ENCODE data around the gene FIGNL2.
"Not testable (repeated sequence)": the region's sequence is repeated elsewhere in the genome, so short reads cannot be mapped to it uniquely, and the experiment has no call there.

Gene FIGNL2

GRCh38 chr12:51815571-51815970 is 32.9 kb downstream of the FIGNL2 start:
- H3K36me3 ChIP-seq (ENCODE audit: control insufficient read depth, insufficient read depth, low read length) = no peaks in the 10 kb centered on the region
- peaks cover 3% of the 10 kb centered on the region for H3K27me3 ChIP-seq (ENCODE audit: control insufficient read depth, insufficient read depth, low read length)
- H3K4me3 ChIP-seq (ENCODE audit: low read length) = no peak overlapping the region
- H3K9ac ChIP-seq (ENCODE audit: low read length) = no peak overlapping the region
- H3K4me1 ChIP-seq (ENCODE audit: control insufficient read depth, insufficient read depth, low read length) = peaks cover 23% of the 10 kb centered on the region
- H3K9me3 ChIP-seq (ENCODE audit: control insufficient read depth, low read length) = no peaks in the 10 kb centered on the region

GRCh38 chr12:51814311-51815088 is 34.0 kb downstream of the FIGNL2 start:
- Histone ChIP-seq H3K9me3 (ENCODE audit: control insufficient read depth, low read length) (no peaks in the 10 kb centered on the region), H3K27me3 (ENCODE audit: control insufficient read depth, insufficient read depth, low read length) (peaks cover 3% of the 10 kb centered on the region), H3K4me3 (ENCODE audit: low read length) (peak overlapping the region; percentile 60), H3K36me3 (ENCODE audit: control insufficient read depth, insufficient read depth, low read length) (no peaks in the 10 kb centered on the region), H3K9ac (ENCODE audit: low read length) (peak overlapping the region; percentile 92), H3K4me1 (ENCODE audit: control insufficient read depth, insufficient read depth, low read length) (peaks cover 14% of the 10 kb centered on the region)

- no peaks in the 10 kb centered on the region for H3K36me3 ChIP-seq (ENCODE audit: control insufficient read depth, insufficient read depth, low read length)
- no peak overlapping the region for H3K4me3 ChIP-seq (ENCODE audit: low read length)
- H3K9ac ChIP-seq (ENCODE audit: low read length) = peak overlapping the region; percentile 92
- H3K27me3 ChIP-seq (ENCODE audit: control insufficient read depth, insufficient read depth, low read length) = peaks cover 3% of the 10 kb centered on the region
- H3K4me1 ChIP-seq (ENCODE audit: control insufficient read depth, insufficient read depth, low read length) = peaks cover 14% of the 10 kb centered on the region
- no peaks in the 10 kb centered on the region for H3K9me3 ChIP-seq (ENCODE audit: control insufficient read depth, low read length)
Observed at GRCh38 chr12:51813931-51814310, 34.6 kb downstream of the FIGNL2 start.

- Histone ChIP-seq H3K4me3 (ENCODE audit: low read length) (no peak overlapping the region), H3K36me3 (ENCODE audit: control insufficient read depth, insufficient read depth, low read length) (no peaks in the 10 kb centered on the region), H3K9me3 (ENCODE audit: control insufficient read depth, low read length) (no peaks in the 10 kb centered on the region), H3K4me1 (ENCODE audit: control insufficient read depth, insufficient read depth, low read length) (peaks cover 14% of the 10 kb centered on the region), H3K9ac (ENCODE audit: low read length) (no peak overlapping the region), H3K27me3 (ENCODE audit: control insufficient read depth, insufficient read depth, low read length) (peaks cover 3% of the 10 kb centered on the region)
Observed at GRCh38 chr12:51812871-51813270, 35.6 kb downstream of the FIGNL2 start.

- Histone ChIP-seq H3K9me3 (ENCODE audit: control insufficient read depth, low read length) (no peaks in the 10 kb centered on the region), H3K36me3 (ENCODE audit: control insufficient read depth, insufficient read depth, low read length) (no peaks in the 10 kb centered on the region), H3K4me3 (ENCODE audit: low read length) (no peak overlapping the region), H3K4me1 (ENCODE audit: control insufficient read depth, insufficient read depth, low read length) (peaks cover 14% of the 10 kb centered on the region), H3K9ac (ENCODE audit: low read length) (no peak overlapping the region), H3K27me3 (ENCODE audit: control insufficient read depth, insufficient read depth, low read length) (peaks cover 3% of the 10 kb centered on the region)
Observed at GRCh38 chr12:51811203-51812202, 37.0 kb downstream of the FIGNL2 start.

- Histone ChIP-seq H3K9ac (ENCODE audit: low read length) (no peak overlapping the region), H3K4me1 (ENCODE audit: control insufficient read depth, insufficient read depth, low read length) (peaks cover 9% of the 10 kb centered on the region), H3K4me3 (ENCODE audit: low read length) (no peak overlapping the region)
Observed at GRCh38 chr12:51809193-51809592, 39.3 kb downstream of the FIGNL2 start.

GRCh38 chr12:51806896-51807295 is 41.6 kb downstream of the FIGNL2 start:
- Histone ChIP-seq H3K9me3 (ENCODE audit: control insufficient read depth, low read length) (no peaks in the 10 kb centered on the region), H3K9ac (ENCODE audit: low read length) (no peak overlapping the region), H3K4me3 (ENCODE audit: low read length) (no peak overlapping the region), H3K27me3 (ENCODE audit: control insufficient read depth, insufficient read depth, low read length) (no peaks in the 10 kb centered on the region), H3K36me3 (ENCODE audit: control insufficient read depth, insufficient read depth, low read length) (no peaks in the 10 kb centered on the region), H3K4me1 (ENCODE audit: control insufficient read depth, insufficient read depth, low read length) (peaks cover 4% of the 10 kb centered on the region)

More at GRCh38 chr12:51809193-51809592, 39.3 kb downstream of the FIGNL2 start:
- Histone ChIP-seq H3K27me3 (ENCODE audit: control insufficient read depth, insufficient read depth, low read length) (no peaks in the 10 kb centered on the region), H3K9me3 (ENCODE audit: control insufficient read depth, low read length) (no peaks in the 10 kb centered on the region), H3K36me3 (ENCODE audit: control insufficient read depth, insufficient read depth, low read length) (no peaks in the 10 kb centered on the region)

GRCh38 chr12:51801027-51801426 is 47.5 kb downstream of the FIGNL2 start:
- Histone ChIP-seq H3K27me3 (ENCODE audit: control insufficient read depth, insufficient read depth, low read length) (no peaks in the 10 kb centered on the region), H3K4me1 (ENCODE audit: control insufficient read depth, insufficient read depth, low read length) (no peaks in the 10 kb centered on the region), H3K4me3 (ENCODE audit: low read length) (no peak overlapping the region), H3K36me3 (ENCODE audit: control insufficient read depth, insufficient read depth, low read length) (no peaks in the 10 kb centered on the region), H3K9me3 (ENCODE audit: control insufficient read depth, low read length) (no peaks in the 10 kb centered on the region), H3K9ac (ENCODE audit: low read length) (no peak overlapping the region)

- H3K27me3 ChIP-seq (ENCODE audit: control insufficient read depth, insufficient read depth, low read length) = no peaks in the 10 kb centered on the region
- no peak overlapping the region for H3K9ac ChIP-seq (ENCODE audit: low read length)
- H3K4me3 ChIP-seq (ENCODE audit: low read length) = no peak overlapping the region
- no peaks in the 10 kb centered on the region for H3K4me1 ChIP-seq (ENCODE audit: control insufficient read depth, insufficient read depth, low read length)
- H3K9me3 ChIP-seq (ENCODE audit: control insufficient read depth, low read length) = no peaks in the 10 kb centered on the region
- no peaks in the 10 kb centered on the region for H3K36me3 ChIP-seq (ENCODE audit: control insufficient read depth, insufficient read depth, low read length)
Observed at GRCh38 chr12:51798501-51798900, 50.0 kb downstream of the FIGNL2 start.

GRCh38 chr12:51798051-51798450 is 50.5 kb downstream of the FIGNL2 start:
- not testable (repeated sequence) for H3K4me1 ChIP-seq (ENCODE audit: control insufficient read depth, insufficient read depth, low read length); H3K9me3 ChIP-seq (ENCODE audit: control insufficient read depth, low read length); H3K36me3 ChIP-seq (ENCODE audit: control insufficient read depth, insufficient read depth, low read length); H3K4me3 ChIP-seq (ENCODE audit: low read length); H3K27me3 ChIP-seq (ENCODE audit: control insufficient read depth, insufficient read depth, low read length); H3K9ac ChIP-seq (ENCODE audit: low read length)

GRCh38 chr12:51797301-51797700 is 51.2 kb downstream of the FIGNL2 start:
- Histone ChIP-seq H3K4me1 (ENCODE audit: control insufficient read depth, insufficient read depth, low read length) (no peaks in the 10 kb centered on the region), H3K4me3 (ENCODE audit: low read length) (no peak overlapping the region), H3K9me3 (ENCODE audit: control insufficient read depth, low read length) (no peaks in the 10 kb centered on the region), H3K9ac (ENCODE audit: low read length) (no peak overlapping the region), H3K27me3 (ENCODE audit: control insufficient read depth, insufficient read depth, low read length) (no peaks in the 10 kb centered on the region), H3K36me3 (ENCODE audit: control insufficient read depth, insufficient read depth, low read length) (no peaks in the 10 kb centered on the region)

GRCh38 chr12:51793201-51793600 is 55.3 kb downstream of the FIGNL2 start:
- Histone ChIP-seq H3K4me1 (ENCODE audit: control insufficient read depth, insufficient read depth, low read length) (no peaks in the 10 kb centered on the region), H3K9ac (ENCODE audit: low read length) (no peak overlapping the region), H3K9me3 (ENCODE audit: control insufficient read depth, low read length) (no peaks in the 10 kb centered on the region), H3K27me3 (ENCODE audit: control insufficient read depth, insufficient read depth, low read length) (no peaks in the 10 kb centered on the region), H3K4me3 (ENCODE audit: low read length) (no peak overlapping the region), H3K36me3 (ENCODE audit: control insufficient read depth, insufficient read depth, low read length) (no peaks in the 10 kb centered on the region)

Measured in mucosa of stomach (tissue), 1 donor.